Stimulated activated CD4-positive, alpha-beta T cell treated with anti-CD3 and anti-CD28 coated beads, Interleukin-2, amount 100 ng/mL, for 4 hours (primary cell): ENCODE data around the gene MICALL1.
"Not testable (repeated sequence)": the region's sequence is repeated elsewhere in the genome, so short reads cannot be mapped to it uniquely, and the experiment has no call there.

Experiments used
- DNase-seq: peaks from one replicate; pipeline ENCODE4 v3.0.0-alpha.2; 2020; ENCODE audit warnings: low read depth

The MICALL1 gene

DNA sequence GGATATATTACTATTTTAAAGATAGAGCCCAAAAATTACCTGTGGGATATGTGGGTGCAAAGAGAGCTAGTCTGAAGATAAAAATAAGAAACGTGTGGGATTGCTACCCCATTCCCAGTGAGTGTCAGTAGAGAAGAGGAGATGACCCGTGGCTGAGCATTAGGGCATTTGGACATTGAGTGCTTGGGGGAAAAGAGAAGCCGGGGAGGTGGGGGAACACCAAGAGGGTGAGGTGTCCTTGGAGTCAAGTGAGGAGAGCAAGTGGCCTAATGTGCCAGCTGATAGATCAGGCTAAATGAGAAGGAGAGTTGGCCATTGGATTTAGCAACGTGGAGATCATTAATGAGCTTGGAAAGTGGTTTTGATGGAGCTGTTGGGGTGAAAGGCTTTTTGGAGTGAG, 48.6 kb downstream of the MICALL1 start:
- no peak for DNase-seq

DNA sequence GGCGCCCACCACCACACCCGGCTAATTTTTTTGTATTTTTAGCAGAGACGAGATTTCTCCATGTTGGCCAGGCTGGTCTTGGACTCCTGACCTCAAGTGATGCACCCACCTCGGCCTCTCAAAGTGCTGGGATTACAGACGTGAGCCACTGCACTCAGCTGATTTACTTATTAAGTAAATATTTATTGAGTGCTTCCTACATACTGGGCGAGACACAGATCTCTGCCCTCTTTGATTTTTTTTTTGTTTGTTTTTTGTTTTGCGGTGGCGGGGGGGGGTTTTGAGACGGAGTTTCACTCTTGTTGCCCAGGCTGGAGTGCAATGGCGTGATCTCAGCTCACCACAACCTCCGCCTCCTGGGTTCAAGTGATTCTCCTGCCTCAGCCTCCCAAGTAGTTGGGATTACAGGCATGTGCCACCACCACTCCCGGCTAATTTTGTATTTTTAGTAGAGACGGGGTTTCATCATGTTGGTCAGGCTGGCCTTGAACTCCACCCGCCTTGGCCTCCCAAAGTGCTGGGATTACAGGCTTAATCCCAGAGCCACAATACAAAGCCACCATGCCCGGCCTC, 49.8 kb downstream of the MICALL1 start:
- not testable (repeated sequence) for DNase-seq

GRCh38 chr22:37957232-37957631, 51.1 kb downstream of the MICALL1 start:
- no peak for DNase-seq

DNA sequence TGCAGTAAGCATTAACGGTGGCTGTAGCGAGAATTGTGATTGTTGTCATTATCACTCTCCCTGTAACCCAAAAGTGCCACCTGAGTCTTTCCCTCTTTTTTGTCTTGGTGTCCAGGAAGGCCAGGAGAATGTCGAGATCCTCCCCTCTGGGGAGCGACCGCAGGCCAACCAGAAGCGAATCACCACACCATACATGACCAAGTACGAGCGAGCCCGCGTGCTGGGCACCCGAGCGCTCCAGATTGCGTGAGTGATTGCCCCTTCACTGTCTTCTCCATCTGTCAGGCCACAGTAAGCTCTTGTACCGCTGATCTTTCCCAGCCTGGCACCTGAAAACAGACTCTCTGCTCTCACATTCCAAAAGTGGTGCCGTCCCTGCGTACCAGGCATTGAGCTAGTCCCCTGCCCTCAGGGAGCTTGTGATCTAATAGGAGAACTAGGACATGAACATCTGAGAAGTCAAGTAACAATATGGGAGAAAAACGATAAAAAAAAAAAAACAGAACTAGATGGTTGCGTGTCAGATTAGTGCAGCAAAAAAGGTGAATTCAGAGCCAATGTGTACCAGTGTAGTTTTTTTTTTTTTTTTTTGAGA, 53.2 kb downstream of the MICALL1 start:
- no peak for DNase-seq

- DNase-seq: no peak
Measured at GRCh38 chr22:37961062-37961461, 55.0 kb downstream of the MICALL1 start.

- no peak for DNase-seq
Measured at GRCh38 chr22:37965940-37966664, 60.0 kb downstream of the MICALL1 start.

DNA sequence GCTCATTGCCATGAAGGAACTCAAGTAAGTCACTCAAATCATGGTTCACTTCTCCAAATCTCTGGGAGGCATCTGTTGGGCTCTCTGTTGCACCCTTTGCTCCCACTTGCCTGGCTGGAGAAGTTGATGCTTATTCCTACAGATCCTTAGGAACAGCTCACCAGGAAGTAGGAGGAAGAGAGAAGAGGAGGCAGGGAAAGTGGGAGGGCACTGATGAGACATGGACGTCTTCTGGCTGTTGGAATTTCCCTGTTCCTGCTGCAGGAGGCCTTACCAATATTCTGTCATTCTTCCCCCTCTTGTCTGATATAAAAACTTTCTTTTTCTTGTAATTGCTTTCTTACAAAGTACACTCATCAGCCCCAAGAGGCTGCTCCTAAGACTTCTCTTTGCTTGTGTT, 61.0 kb downstream of the MICALL1 start:
- DNase-seq: no peak

DNA sequence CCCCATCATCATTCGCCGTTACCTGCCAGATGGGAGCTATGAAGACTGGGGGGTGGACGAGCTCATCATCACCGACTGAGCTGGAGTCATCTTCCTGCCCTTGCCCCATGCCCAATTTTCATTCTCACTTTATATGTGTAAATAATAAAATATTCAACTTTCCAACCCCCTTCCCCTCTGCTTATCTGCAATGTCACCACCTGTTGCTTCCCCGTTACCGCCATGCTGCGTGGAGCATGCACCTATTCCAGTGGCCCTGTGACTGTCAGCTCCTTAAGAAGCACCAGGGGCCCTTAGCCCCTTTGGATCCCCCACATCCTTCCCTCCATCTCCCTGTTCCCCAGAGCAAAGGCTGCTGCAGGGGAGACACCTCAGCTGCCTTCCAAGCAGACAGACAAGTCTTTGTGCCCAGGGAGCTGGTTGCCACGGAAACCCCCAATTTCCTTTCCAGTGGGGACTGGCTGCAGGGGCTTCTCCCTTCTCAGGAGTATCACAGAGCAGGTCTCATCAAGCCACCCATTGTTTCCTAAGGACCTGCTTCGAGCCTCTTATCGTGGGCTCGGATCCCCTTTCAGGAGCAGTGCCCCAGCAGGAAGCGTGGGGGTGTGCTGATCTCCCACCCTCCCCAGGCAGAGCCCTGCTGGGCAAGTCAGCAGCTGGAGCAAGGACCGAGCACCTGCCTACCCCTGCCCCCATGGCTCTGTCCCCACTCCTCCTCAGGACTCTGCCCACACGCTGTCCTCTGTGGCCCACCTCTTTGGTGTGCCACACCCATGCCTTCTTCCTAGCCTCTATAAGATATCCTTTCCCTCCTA, 61.7 kb downstream of the MICALL1 start:
- DNase-seq: no peak

- DNase-seq: no peak
Measured at GRCh38 chr22:37968452-37969251, 62.6 kb downstream of the MICALL1 start.

- no peak for DNase-seq
Measured at GRCh38 chr22:37970864-37971263, 64.8 kb downstream of the MICALL1 start.

- DNase-seq: no peak
Measured at GRCh38 chr22:37971475-37972434, 65.7 kb downstream of the MICALL1 start.

DNA sequence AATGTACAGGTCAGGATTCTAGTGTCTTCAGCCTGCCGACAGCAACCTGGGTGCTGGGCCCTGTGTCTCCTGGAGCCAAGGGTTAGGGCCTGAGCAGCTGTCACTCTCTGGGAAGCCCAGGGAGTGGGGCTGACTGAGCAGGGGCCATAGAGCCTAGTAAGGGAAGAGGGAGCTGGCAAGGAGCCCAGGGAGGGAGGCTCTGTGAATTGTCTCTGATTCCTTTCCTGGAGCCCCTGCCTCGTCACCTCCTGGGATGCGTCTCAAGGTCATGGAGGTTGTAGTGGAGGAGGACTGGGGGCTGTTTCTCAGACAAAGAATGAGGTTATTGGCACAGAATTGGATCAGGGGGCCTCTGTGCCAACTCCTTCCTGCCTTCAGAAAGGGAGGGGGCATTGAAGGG, 66.4 kb downstream of the MICALL1 start:
- DNase-seq: no peak

- DNase-seq: no peak
Measured at GRCh38 chr22:37973271-37974170, 67.4 kb downstream of the MICALL1 start.

- DNase-seq: no peak
Measured at GRCh38 chr22:37975153-37975552, 69.1 kb downstream of the MICALL1 start.

DNA sequence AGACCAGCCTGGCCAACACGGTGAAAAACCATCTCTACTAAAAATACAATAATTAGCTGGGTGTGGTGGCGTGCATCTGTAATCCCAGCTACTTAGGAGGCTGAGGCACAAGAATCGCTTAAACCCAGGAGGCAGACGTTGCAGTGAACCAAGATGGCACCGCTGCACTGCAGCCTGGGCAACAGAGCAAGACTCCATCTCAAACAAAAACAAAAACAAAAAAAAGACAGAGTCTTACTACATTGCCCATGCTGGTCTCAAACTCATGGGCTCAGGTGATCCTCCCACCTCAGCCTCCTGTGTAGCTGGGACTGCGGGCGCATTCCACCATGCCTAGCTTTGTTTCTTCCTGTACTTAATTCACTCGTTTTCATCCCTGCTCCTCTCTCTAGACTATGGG, 69.9 kb downstream of the MICALL1 start:
- DNase-seq: not testable (repeated sequence)

GRCh38 chr22:37976547-37976946, 70.5 kb downstream of the MICALL1 start:
- DNase-seq: no peak

GRCh38 chr22:37979782-37980181, 73.7 kb downstream of the MICALL1 start:
- no peak for DNase-seq

DNA sequence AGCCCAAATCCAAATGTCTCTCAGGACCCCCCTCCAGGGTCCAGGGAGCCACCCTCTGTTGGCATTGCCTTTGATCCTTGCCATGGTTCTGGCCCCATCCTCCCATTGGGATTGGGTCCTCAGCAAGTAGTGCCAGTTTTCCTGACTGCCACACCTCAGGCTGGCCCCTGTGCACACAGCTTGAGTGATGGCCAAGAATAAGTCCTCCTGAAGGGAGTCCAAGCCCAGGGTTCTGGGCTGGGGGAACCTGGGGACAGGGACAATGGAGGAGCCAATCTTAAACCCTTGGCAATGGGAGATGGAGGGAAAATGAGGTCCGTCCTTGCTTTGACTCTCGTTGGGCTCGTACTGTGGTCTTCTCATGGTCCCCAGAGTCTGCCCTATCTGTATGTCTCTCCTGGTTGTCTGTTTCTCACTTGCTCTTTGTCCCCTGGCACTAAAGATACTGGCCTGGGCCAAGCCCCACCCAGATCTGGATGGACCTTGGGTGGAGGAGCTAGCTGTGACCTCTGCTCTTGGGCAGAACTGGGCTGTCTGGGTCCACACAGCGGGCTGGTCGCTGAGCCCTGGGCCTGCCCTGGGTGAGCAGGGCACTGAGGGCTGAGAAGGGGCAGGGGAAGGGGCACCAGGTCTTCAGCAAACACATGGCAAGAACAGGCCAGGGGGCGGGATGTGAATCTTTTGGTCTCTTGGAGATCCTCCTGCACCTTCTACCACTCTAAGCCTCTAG, 75.3 kb downstream of the MICALL1 start:
- DNase-seq: no peak
